22Rv1 (cell line): ENCODE measurements around the gene PRMT3.
"Not testable (repeated sequence)": the region's sequence is repeated elsewhere in the genome, so short reads cannot be mapped to it uniquely, and the experiment has no call there.

Experiments used
- CTCF ChIP-seq: fragments of 450-650 bp; IDR thresholded peaks from 2 replicates; pipeline ENCODE4 v1.5.1; 2017; ENCODE audit warnings: mild to moderate bottlenecking
- ZFX ChIP-seq: fragments of 450-650 bp; IDR thresholded peaks from 2 replicates; pipeline ENCODE4 v1.6.1; 2017; ENCODE audit warnings: antibody characterized with exemption, borderline replicate concordance

- not testable (repeated sequence) for TF ChIP-seq CTCF, ZFX
These were observed 168.9 kb downstream of the PRMT3 start for GRCh38 chr11:20556396-20556795.
